Mesodermal cell (in vitro differentiated cells): ENCODE measurements around the gene SEMA5A.

Experiments used
- H3K27ac ChIP-seq: 2 replicates; pipeline ENCODE4 v1.7.0; 2013; ENCODE audit warnings: mild to moderate bottlenecking, low read depth, low read length, moderate library complexity; ENCODE audit not compliant: severe bottlenecking
- H3K36me3 ChIP-seq: 2 replicates; pipeline ENCODE4 v1.7.1; 2013; ENCODE audit warnings: mild to moderate bottlenecking, low read length, moderate library complexity; ENCODE audit not compliant: control insufficient read depth, insufficient read depth
- H3K4me1 ChIP-seq: one replicate; pipeline ENCODE4 v1.7.1; 2013; ENCODE audit warnings: mild to moderate bottlenecking, low read length; ENCODE audit not compliant: insufficient read depth, control insufficient read depth, poor library complexity, severe bottlenecking
- H3K4me3 ChIP-seq: 2 replicates; pipeline ENCODE4 v1.7.0; 2013; ENCODE audit warnings: low read length, control low read depth, mild to moderate bottlenecking; ENCODE audit not compliant: insufficient read depth, poor library complexity, severe bottlenecking; ENCODE audit errors: extremely low read depth
- H3K9me3 ChIP-seq: 2 replicates; pipeline ENCODE4 v1.7.1; 2013; ENCODE audit warnings: mild to moderate bottlenecking, low read length, moderate library complexity; ENCODE audit not compliant: control insufficient read depth
- WGBS, 2 experiments: methylation state at CpG; one replicate each; pipeline ENCODE4 v1.1.5; 2013; ENCODE audit warnings: missing lambda C conversion rate in 2 of 2; ENCODE audit not compliant: insufficient coverage in 2 of 2; 5-methylcytosine and 5-hydroxymethylcytosine counted together

SEMA5A gene

GRCh38 chr5:9545136-9545991 is 511 bp downstream of the SEMA5A start:
- H3K36me3 ChIP-seq = peaks cover 38% of the 10 kb centered on the region
- H3K9me3 ChIP-seq = no peaks in the 10 kb centered on the region
- H3K4me3 ChIP-seq = peak overlapping the region; percentile 85
- no peaks in the 10 kb centered on the region for H3K4me1 ChIP-seq
- H3K27ac ChIP-seq = no peak overlapping the region
- 0 to 1% methylated on average over 65 to 72 of the region's 82 CpGs for WGBS, 2 experiments

GRCh38 chr5:9544502-9545135 is 1.3 kb downstream of the SEMA5A start:
- WGBS, 2 experiments = 0 to 1% methylated on average over 36 of the region's 45 CpGs
- Histone ChIP-seq H3K27ac (no peak overlapping the region), H3K9me3 (no peaks in the 10 kb centered on the region), H3K4me3 (peak overlapping the region; percentile 85), H3K36me3 (peaks cover 38% of the 10 kb centered on the region), H3K4me1 (no peaks in the 10 kb centered on the region)

DNA sequence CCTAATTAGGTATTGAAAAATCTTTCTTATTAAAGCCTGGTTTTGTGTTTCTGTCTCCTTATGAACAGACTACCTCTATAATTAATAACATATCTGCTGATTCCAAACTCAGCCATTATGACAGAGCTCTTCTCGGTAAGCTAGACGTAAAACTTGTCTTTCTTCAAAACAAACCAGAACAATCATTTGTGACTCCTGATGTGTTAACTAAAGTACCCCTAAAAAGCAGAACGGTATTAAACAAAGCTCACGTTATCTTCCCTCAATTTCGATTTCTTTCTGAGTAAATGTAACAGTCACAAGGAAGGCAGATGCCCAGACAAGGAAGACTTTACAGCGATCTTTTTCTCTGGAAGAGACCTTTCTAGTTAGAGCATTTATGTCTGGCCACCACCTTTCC is 1.8 kb downstream of the SEMA5A start:
- peaks cover 2% of the 10 kb centered on the region for H3K4me1 ChIP-seq
- H3K4me3 ChIP-seq = peak overlapping the region; percentile 85
- WGBS, 2 experiments = 33 to 49% methylated on average over 5 to 6 of the region's 6 CpGs
- H3K27ac ChIP-seq = no peak overlapping the region
- H3K9me3 ChIP-seq = no peaks in the 10 kb centered on the region
- H3K36me3 ChIP-seq = peaks cover 33% of the 10 kb centered on the region

DNA sequence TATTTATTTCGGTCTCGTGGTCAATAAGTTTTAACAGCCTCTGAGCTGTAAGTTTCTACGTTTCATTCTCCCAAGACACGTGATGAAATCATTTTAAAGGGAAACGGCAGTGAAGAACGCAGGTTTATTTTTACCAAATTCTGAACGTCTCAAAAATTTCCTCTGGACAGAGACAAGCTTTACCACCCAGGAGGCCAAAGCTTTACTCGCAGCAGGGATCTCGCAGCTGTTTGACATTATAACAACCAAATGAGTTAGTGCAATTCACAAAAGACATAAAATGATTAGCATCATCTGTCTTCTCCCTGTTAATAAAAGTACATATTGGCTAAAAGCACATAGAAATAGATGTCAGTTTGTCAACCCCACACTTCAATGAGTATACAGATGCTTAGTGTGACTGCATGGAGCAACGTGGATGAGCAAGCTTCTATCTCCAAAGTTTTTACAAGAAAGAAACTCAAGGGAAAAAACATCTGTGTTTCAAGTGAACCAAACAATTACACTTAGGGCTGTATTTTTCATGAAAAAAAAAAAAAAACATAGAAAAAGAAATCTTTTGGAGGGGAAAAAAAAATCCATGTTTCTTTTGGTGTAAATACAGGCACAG is 2.5 kb downstream of the SEMA5A start:
- Histone ChIP-seq H3K4me3 (peak overlapping the region; percentile 85), H3K4me1 (peaks cover 7% of the 10 kb centered on the region), H3K36me3 (peaks cover 30% of the 10 kb centered on the region), H3K27ac (no peak overlapping the region), H3K9me3 (no peaks in the 10 kb centered on the region)
- 83 to 95% methylated on average over 9 to 10 of the region's 10 CpGs for WGBS, 2 experiments

DNA sequence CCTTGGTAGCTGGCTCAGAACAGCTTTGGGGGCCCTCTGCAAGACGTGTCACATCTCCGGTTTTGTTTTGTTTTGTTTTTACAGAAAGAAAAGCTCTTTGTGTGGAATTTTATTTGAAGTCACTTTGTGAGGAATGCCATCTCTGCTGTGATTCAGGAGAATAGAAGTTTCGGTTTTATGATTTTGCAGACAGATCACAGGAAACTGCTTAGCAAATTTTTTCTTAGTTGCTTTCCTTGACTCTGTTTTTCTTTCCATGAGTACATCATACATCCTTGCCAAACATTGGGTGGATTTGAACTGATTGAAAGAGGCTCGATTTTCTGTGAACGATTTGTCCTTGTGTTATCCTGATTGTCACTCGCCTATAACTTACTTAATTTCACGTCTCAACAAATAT is 5.1 kb downstream of the SEMA5A start:
- H3K36me3 ChIP-seq = peaks cover 30% of the 10 kb centered on the region
- H3K4me3 ChIP-seq = no peak overlapping the region
- H3K4me1 ChIP-seq = peaks cover 9% of the 10 kb centered on the region
- 85 to 100% methylated on average over 2 to 3 of the region's 7 CpGs for WGBS, 2 experiments
- H3K9me3 ChIP-seq = no peaks in the 10 kb centered on the region
- H3K27ac ChIP-seq = no peak overlapping the region

GRCh38 chr5:9538504-9538903 is 7.4 kb downstream of the SEMA5A start:
- Histone ChIP-seq H3K4me3 (no peak overlapping the region), H3K36me3 (peaks cover 34% of the 10 kb centered on the region), H3K9me3 (no peaks in the 10 kb centered on the region), H3K27ac (no peak overlapping the region), H3K4me1 (peaks cover 13% of the 10 kb centered on the region)
- 62 to 75% methylated on average over 4 of the region's 7 CpGs for WGBS, 2 experiments

DNA sequence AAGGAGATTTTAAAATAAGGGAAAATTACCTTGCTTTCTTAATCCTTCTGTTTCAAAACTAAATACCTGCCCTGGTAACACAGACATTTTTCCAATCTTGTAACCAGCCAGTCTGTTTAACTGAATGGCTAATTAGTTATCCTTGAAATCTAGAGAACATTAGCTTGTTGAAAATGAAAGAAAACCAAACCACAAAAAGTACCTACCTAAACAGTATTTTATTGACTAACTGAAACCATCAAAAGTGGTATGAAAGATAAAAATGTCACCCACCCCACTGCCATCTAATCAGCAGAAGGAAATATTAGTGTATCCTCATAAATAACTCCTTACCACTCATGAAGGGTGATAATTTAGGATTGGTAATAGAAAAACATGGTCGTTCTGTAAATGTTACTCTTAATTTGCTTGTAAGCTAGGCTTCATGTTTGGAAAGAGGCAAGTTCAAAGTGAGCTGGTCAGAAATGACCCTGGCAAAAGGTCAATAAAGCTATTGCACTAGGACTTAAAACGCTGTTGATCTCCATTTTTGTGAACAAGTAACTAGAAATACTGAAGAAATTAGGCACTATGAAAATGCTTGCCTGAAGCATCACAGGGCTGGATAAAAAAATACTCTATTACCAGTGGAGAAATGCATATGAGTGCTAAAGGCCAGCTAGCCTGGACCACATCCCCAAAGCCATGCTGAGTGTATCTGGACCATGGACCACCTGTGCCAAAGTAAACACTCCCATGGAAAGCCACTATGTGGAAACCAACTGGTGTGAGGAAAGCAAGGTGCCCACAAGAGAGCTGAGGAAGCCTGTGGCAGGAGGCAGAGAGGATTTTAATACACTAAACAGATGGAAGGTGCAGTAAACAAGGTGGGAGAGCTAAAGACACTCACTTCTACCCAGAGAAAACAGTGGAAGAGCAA is 8.4 kb downstream of the SEMA5A start:
- Histone ChIP-seq H3K4me1 (peaks cover 17% of the 10 kb centered on the region), H3K36me3 (peaks cover 27% of the 10 kb centered on the region), H3K4me3 (no peak overlapping the region), H3K27ac (no peak overlapping the region), H3K9me3 (no peaks in the 10 kb centered on the region)
- 94 to 100% methylated on average over 2 of the region's 2 CpGs for WGBS, 2 experiments

DNA sequence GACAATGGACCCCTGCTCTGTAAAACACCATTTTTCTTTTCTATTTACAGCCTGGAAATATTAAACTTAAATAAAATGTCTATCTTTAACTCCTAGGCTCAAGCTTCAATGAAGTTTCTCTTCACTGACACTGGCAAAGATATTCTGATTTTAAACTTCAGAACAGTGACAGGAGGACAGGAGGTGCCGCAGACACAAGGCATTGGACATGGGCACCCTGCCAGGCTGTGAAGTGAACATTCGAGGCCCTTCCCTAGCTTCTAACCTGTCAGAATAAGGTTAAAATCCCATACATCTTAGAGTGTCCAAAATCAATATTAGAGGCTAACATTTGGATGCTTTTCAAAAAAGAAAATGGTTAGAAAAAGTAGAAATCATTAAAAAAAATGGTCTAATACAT is 9.2 kb downstream of the SEMA5A start:
- H3K27ac ChIP-seq = no peak overlapping the region
- no peaks in the 10 kb centered on the region for H3K9me3 ChIP-seq
- H3K36me3 ChIP-seq = peaks cover 22% of the 10 kb centered on the region
- WGBS, 2 experiments = 100% methylated on average over 1 of the region's 2 CpGs; no CpG with 5 or more reads in 1 of the 2 experiments
- H3K4me3 ChIP-seq = no peak overlapping the region
- H3K4me1 ChIP-seq = peaks cover 17% of the 10 kb centered on the region

- 91 to 94% methylated on average over 11 to 12 of the region's 15 CpGs for WGBS, 2 experiments
- Histone ChIP-seq H3K4me1 (peaks cover 17% of the 10 kb centered on the region), H3K9me3 (no peaks in the 10 kb centered on the region), H3K27ac (no peak overlapping the region), H3K4me3 (no peak overlapping the region), H3K36me3 (peaks cover 13% of the 10 kb centered on the region)
Observed at GRCh38 chr5:9534881-9535517, 10.9 kb downstream of the SEMA5A start.
